GM12872 (cell line): ENCODE results near the gene PIK3R4.

ENCODE experiments used
- TF ChIP-seq, protein P1 (sequence below): IDR thresholded peaks from 3 replicates; pipeline ENCODE4 v1.5.1; 2011; ENCODE audit warnings: low read depth, mild to moderate bottlenecking, low read length, moderate library complexity; ENCODE audit not compliant: insufficient read depth

Gene PIK3R4

DNA sequence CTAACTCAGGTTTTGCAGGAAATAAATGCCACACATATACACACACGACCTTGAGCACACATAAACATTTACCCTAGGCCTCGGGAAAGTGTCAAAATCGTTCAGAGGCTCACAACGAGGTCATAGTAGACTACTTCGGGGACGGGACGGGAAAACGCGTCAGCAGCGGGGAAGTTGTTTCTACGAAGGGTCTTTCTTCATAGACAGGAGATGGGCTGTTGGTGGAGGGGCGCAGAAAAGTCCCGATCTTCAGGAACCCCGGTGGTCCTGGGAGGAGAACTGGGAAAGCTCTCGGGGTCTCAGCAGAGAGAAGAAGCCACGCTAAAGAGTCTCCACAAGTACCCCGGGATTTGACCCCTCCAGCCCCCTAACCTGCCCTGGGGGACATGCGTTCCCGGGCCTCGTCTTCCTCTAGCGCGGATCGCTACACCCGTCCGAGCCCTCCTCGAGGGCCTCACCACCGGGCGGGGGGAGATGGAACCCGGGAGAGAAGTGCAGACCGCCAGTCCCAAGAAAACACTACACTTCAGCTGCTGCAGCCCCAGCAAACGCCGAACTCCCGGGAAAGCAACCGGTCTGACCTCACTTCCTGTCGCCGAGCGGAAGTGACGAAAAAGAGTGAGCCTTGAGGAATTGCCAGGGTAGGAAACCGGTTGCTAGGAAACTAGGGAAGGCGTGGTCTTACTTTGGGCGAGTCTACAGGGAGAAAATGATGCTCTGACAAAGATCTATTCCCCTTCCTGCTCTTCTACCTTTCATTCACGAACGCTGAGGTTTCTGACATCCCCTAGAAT is at the start of gene PIK3R4:
PIK3R4 (minus strand) TSS at position 584 of the 794 bp plus-strand sequence. CDS start 1,611 bp downstream, outside the sequence.
- TF ChIP-seq, protein P1, sequence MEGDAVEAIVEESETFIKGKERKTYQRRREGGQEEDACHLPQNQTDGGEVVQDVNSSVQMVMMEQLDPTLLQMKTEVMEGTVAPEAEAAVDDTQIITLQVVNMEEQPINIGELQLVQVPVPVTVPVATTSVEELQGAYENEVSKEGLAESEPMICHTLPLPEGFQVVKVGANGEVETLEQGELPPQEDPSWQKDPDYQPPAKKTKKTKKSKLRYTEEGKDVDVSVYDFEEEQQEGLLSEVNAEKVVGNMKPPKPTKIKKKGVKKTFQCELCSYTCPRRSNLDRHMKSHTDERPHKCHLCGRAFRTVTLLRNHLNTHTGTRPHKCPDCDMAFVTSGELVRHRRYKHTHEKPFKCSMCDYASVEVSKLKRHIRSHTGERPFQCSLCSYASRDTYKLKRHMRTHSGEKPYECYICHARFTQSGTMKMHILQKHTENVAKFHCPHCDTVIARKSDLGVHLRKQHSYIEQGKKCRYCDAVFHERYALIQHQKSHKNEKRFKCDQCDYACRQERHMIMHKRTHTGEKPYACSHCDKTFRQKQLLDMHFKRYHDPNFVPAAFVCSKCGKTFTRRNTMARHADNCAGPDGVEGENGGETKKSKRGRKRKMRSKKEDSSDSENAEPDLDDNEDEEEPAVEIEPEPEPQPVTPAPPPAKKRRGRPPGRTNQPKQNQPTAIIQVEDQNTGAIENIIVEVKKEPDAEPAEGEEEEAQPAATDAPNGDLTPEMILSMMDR, result no peak

DNA sequence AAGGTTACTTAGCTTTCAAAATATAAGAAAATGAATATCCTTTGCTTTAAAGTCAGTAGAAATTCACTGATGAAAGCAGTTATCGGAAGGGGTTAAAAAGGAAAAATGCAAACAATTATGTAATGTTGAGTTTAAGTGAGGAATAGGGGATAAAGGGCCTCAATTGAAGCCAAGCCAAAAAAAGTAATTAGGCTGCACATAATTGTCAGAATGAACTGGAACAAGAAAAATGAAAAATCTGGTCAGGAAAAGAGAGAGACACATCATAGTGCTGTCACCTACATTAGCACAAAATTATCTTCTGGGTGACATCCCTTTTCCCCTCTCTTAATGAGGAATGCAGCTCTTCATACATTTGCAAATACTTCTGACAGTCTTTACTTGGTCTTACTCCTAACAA is 48.8 kb upstream of the PIK3R4 start:
- TF ChIP-seq, protein P1, result no peak

DNA sequence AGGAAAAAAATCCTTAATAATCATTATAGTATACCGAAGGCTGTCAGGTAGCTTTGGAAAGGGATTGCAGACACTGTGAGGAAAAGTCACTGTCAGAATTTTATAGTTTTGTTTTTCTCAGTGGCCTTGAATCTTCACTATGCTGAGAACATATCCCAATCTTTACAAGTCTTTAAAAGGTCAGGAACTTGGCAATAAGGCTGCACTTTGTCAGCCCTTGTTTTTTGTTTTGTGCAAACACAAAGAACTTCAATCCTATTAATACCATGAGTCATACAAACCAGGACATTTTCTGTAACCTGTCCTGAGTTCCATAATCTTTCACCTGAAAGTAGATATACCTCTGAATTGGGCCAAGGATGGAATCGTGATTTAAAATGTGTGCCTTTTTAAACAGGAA is 45.6 kb upstream of the PIK3R4 start:
- TF ChIP-seq, protein P1, result no peak

DNA sequence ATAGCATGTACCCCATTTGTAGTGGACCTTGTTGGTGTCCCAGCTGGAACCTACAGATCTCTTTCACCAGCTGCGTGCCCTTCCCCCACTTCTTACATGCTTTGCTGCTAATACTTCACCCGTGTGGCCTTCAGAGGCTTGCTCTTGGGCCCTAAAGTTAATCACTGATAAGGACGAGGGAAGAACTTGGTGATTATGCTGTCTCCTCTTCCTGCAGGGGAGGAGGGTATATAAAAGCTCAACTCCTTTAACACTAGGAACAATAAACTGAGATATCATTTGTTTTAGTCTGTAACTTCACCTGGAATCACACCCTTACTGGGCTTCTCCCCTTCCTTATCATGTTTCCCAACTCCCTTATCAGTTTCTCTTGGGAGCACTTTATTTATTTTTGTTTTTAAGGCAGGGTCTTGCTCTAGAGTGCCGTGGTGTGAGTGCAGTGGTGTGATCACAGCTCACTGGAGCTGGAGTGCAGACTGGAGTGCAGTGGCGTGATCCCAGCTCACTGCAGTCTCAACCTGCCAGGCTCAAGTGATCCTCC is 43.2 kb upstream of the PIK3R4 start:
- TF ChIP-seq, protein P1, result no peak

DNA sequence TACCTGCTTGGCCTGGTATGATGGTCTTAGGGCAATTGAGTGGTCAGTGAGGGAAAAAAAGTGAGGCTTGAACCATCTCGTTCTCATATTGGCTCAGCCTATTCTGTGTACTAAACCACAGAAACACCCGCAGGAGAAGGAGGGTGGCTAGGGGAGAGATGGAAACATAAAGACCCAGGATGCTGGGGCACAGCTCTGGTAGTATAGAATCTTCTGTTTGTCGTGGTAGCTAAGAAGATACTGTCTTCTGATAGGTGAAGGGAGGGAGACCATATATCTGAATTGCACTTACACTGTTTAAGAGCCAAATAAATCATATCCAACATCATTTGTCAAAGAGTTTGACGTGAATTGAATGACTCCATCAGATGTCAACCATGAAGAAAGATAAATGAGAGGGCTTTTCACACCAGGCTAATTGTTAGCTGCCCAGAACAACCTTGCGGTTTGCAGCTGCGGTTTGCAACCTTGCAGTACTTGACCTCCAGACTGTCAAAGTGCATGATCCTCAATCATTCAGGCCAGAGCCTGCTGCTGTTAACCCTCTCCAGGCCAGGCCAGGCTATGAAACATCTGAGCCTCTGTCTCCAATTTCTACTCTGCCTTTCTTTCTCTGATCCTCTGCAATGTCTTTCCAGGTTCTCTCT is 40.9 kb upstream of the PIK3R4 start:
- TF ChIP-seq, protein P1, result no peak

DNA sequence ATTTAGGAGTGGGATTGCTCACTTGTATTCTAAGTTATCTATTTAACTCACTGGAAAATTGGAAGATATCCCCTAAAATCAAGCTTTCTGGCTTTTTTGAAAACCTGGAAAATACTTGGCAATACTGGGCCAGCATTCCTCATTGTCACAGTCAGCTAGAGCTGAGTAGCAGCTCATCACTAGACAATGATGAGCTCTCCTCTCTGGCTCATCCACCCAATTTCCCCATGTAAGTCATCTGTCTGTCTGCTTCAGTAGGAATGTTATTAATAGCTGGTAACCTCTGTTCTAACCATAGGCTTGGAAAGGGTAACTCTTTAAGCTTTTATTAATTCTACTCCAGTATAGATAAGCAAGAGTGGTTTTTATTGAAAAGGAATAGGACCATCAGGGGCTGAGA is 39.7 kb upstream of the PIK3R4 start:
- TF ChIP-seq, protein P1, result no peak

DNA sequence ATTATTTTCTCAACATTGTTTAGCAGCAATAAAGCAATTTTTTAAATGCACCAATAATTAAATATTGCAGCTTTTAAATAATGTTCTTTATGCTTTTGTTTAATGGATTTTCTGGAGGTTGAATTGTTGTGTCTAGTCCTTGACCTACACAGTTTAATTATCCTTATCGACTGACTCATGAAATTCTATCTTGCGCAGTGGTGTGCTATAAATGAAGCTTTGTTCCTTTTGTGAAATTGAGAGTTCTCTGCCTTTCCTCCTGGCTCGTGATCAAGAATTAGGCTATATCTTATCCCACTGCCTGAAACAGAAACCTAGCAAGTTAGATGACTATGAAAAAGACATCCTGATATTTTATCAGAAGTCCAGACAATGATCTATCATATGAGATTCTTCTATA is 37.0 kb upstream of the PIK3R4 start:
- TF ChIP-seq, protein P1, result no peak
